ENCODE data around the gene SMAD6. TPM values are rescaled to one million over a fixed set of nuclear protein-coding genes. Genes with fewer than 3 reads are reported as not detected.

SMAD6 gene
- total RNA-seq, 1 experiment from 2014 or later, result 6.6 TPM

GRCh38 chr15:66765478-66766281 is 63.6 kb downstream of the SMAD6 start (continued):
- no peak for TF ChIP-seq REST (IDR thresholded peaks at IDR 0.05; ENCODE audit: low read depth)
- no peak for TF ChIP-seq POLR2A (IDR thresholded peaks at IDR 0.05; ENCODE audit: borderline replicate concordance, extremely low read depth, insufficient read depth, insufficient read length)

GRCh38 chr15:66766282-66767230 is 64.5 kb downstream of the SMAD6 start:
- ChIA-PET CTCF (interaction anchor here (1.7 kb wide), 1 partner anchor 85 kb away, joined by 6 read pairs; no protein-coding TSS in a partner anchor), RAD21 (ENCODE audit: low non-redundant PET in 1 of 2, low total read pairs in 2 of 2, uncharacterized antibody in 2 of 2, unreplicated experiment in 2 of 2) (no interaction called here), POLR2A (interaction anchor here (0.6 kb wide), 1 partner anchor 18 kb away, joined by 3 read pairs; no protein-coding TSS in a partner anchor)
- Histone ChIP-seq H4K20me1 (ENCODE audit: insufficient read depth) (no peaks in the 10 kb centered on the region), H2AFZ (ENCODE audit: low read depth, low read length, poor library complexity, severe bottlenecking) (no peak overlapping the region), H3K4me2 (ENCODE audit: low read length) (peak overlapping the region; percentile 71), H3K27ac (ENCODE audit: low read depth, low read length) (peak overlapping the region; percentile 57), H3K9me2 (ENCODE audit: insufficient read depth) (no peaks in the 10 kb centered on the region), H3K9me3 (ENCODE audit: control insufficient read depth in 1 of 2, insufficient read depth in 1 of 2, low read depth in 1 of 2, low read length in 2 of 2) (no peaks in the 10 kb centered on the region), H3K36me3 (ENCODE audit: control insufficient read depth in 1 of 2, insufficient read depth in 2 of 2, low read length in 2 of 2) (no peaks in the 10 kb centered on the region), H3K27me3 (ENCODE audit: insufficient read depth, low read length) (no peaks in the 10 kb centered on the region), H3K79me2 (ENCODE audit: insufficient read depth, low read length) (no peaks in the 10 kb centered on the region), H3K4me1 (ENCODE audit: control insufficient read depth in 1 of 2, insufficient read depth in 2 of 2, low read length in 2 of 2) (peaks cover 84 to 90% of the 10 kb centered on the region in 2 experiments), H3K9ac (ENCODE audit: low read length) (peak overlapping the region; percentile 45), H3K4me3 (replicated peaks in 1 of 2; ENCODE audit: low read depth in 1 of 2, low read length in 2 of 2) (peak overlapping the region in 1 of 2 experiments; percentile 27; a peak in 3 of 4 replicates)
- TF ChIP-seq ZBTB33 (IDR thresholded peaks at IDR 0.05; ENCODE audit: extremely low read depth, insufficient replicate concordance, low read length) (no peak), SIN3A (IDR thresholded peaks at IDR 0.05; ENCODE audit: low read depth) (no peak), JUND (IDR thresholded peaks at IDR 0.05) (no peak), YY1 (IDR thresholded peaks at IDR 0.05; ENCODE audit: extremely low read depth, insufficient replicate concordance, low read depth, low read length) (no peak)
- intact Hi-C loops (cut with micrococcal nuclease), result no loop called here
- ATAC-seq, result 0 out of 2 replicates have a peak, but pooled peaks have one; percentile 1
- DNase-seq (ENCODE audit: low read depth, low spot score), result no peak
- BruUV-seq (replicated peaks), result no TSS peak

Measured in HCT116 (cell line).